Central memory CD8-positive, alpha-beta T cell (primary cell): ENCODE measurements around the gene SH2B2.
A peak's percentile ranks its signal among the peaks of the same experiment; 100 is the strongest.
"Not testable (repeated sequence)": the region's sequence is repeated elsewhere in the genome, so short reads cannot be mapped to it uniquely, and the experiment has no call there.

Source experiments
- ATAC-seq: fragments of 150-1000 bp; cut with Tn5 transposase; replicated peaks from 2 replicates; pipeline ENCODE4 v1.10.0; 2022; ENCODE audit warnings: mild to moderate bottlenecking, moderate FRiP score, moderate number of reproducible peaks; ENCODE audit not compliant: poor library complexity, severe bottlenecking; ENCODE audit errors: extremely low read depth
- DNase-seq, 2 donors: peaks; one replicate each; pipeline ENCODE4 v3.0.0; 2021; ENCODE audit warnings: low spot score in 2 of 2
- H3K27ac Mint-ChIP-seq: one replicate; pipeline ENCODE4 v1.8.0; 2022; ENCODE audit warnings: low read depth, mild to moderate bottlenecking, moderate library complexity, mixed read lengths
- H3K27me3 Mint-ChIP-seq: one replicate; pipeline ENCODE4 v1.8.0; 2022; ENCODE audit warnings: mixed read lengths
- H3K36me3 Mint-ChIP-seq: one replicate; pipeline ENCODE4 v1.8.0; 2022; ENCODE audit warnings: mild to moderate bottlenecking, moderate library complexity, mixed read lengths; ENCODE audit not compliant: insufficient read depth
- H3K4me1 Mint-ChIP-seq: one replicate; pipeline ENCODE4 v1.8.0; 2022; ENCODE audit warnings: mixed read lengths
- H3K4me3 Mint-ChIP-seq: one replicate; pipeline ENCODE4 v1.8.0; 2022; ENCODE audit warnings: mild to moderate bottlenecking, moderate library complexity, mixed read lengths
- H3K9me3 Mint-ChIP-seq: one replicate; pipeline ENCODE4 v1.8.0; 2022; ENCODE audit warnings: mixed read lengths

The SH2B2 gene

GRCh38 chr7:102326157-102326889, 39.7 kb downstream of the SH2B2 start:
- Mint-ChIP-seq H3K27me3 (peaks cover 12% of the 10 kb centered on the region), H3K27ac (no peak overlapping the region), H3K4me1 (peaks cover 4% of the 10 kb centered on the region), H3K9me3 (no peaks in the 10 kb centered on the region), H3K4me3 (no peak overlapping the region), H3K36me3 (peaks cover 4% of the 10 kb centered on the region)
- ATAC-seq (no peak), DNase-seq (no peak)

DNA sequence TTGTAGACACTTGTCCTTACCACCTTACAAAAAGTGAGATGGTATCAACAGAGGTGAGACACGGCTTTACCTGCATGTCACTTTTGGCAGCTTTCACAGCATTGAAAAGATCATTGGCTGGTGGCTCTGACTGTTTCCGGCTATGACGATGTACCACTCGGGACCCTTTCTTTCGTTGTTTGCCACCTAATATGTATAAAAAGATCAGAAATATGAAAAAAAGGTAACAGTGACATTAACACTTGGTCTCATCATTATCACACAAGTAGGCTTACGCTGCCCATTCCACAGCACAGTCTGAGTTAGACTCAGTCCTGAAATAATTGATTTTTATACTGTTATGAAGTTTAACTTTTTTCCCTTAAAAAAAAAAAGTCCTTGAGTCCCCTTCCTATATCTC, 40.5 kb downstream of the SH2B2 start:
- not testable (repeated sequence) for H3K9me3 Mint-ChIP-seq
- peaks cover 18% of the 10 kb centered on the region for H3K27me3 Mint-ChIP-seq

DNA sequence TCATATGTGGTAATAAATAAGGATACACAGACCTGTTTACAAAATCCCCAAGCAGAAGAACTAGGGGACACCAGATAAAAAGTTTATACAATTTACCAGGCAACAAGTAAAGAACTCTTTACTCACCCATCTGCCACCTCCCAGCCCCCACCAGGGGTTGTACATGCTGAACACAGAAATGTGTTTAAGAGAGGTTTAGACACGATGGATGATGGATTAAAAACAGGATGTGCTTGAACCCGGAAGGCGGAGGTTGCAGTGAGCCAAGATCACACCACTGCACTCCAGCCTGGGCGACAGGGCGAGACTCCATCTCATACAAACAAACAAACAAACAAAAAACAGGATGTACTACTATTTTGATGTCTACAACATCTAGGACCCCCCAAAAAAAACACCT, 42.2 kb downstream of the SH2B2 start:
- peak overlapping the region; percentile 96 for H3K27ac Mint-ChIP-seq
- not testable (repeated sequence) for DNase-seq, H3K9me3 Mint-ChIP-seq, H3K4me1 Mint-ChIP-seq, H3K36me3 Mint-ChIP-seq
- peaks cover 21% of the 10 kb centered on the region for H3K27me3 Mint-ChIP-seq
- H3K4me3 Mint-ChIP-seq = peak overlapping the region; percentile 74
- peak; percentile 76 for ATAC-seq

More for the DNA sequence above, 40.5 kb downstream of the SH2B2 start:
- not testable (repeated sequence) for H3K36me3 Mint-ChIP-seq, ATAC-seq, H3K4me1 Mint-ChIP-seq, DNase-seq
- peak overlapping the region; percentile 93 for H3K27ac Mint-ChIP-seq
- peak overlapping the region; percentile 62 for H3K4me3 Mint-ChIP-seq

GRCh38 chr7:102329366-102329765, 42.7 kb downstream of the SH2B2 start:
- not testable (repeated sequence) for H3K36me3 Mint-ChIP-seq, DNase-seq, H3K4me1 Mint-ChIP-seq, H3K9me3 Mint-ChIP-seq
- H3K27ac Mint-ChIP-seq = peak overlapping the region; percentile 96
- peaks cover 21% of the 10 kb centered on the region for H3K27me3 Mint-ChIP-seq
- ATAC-seq = peak; percentile 11
- H3K4me3 Mint-ChIP-seq = peak overlapping the region; percentile 74

GRCh38 chr7:102330666-102331460, 44.2 kb downstream of the SH2B2 start:
- H3K4me3 Mint-ChIP-seq, H3K36me3 Mint-ChIP-seq, H3K9me3 Mint-ChIP-seq, H3K4me1 Mint-ChIP-seq, DNase-seq, H3K27ac Mint-ChIP-seq, ATAC-seq: not testable (repeated sequence)
- peaks cover 21% of the 10 kb centered on the region for H3K27me3 Mint-ChIP-seq

- DNase-seq, H3K27ac Mint-ChIP-seq, ATAC-seq, H3K4me3 Mint-ChIP-seq, H3K36me3 Mint-ChIP-seq, H3K4me1 Mint-ChIP-seq, H3K27me3 Mint-ChIP-seq, H3K9me3 Mint-ChIP-seq: not testable (repeated sequence)
Measured at GRCh38 chr7:102335574-102335973, 48.9 kb downstream of the SH2B2 start.

DNA sequence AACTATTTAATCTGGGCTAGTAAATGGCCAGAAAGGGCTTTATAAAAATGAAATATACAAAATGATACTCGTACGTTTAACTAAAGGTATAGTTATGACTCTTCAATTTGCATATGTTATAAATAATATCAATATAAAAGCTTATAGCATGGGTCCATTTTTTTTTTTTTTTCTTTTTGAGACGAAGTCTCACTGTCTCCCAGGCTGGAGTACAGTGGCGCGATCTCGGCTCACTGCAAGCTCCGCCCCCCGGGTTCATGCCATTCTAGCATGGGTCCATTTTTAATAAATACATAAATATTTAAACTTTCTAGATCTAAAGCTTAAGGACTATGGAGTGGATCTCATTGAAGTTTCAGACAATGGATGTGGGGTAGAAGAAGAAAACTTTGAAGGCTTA, 50.3 kb downstream of the SH2B2 start:
- not testable (repeated sequence) for H3K27me3 Mint-ChIP-seq, H3K4me3 Mint-ChIP-seq, H3K9me3 Mint-ChIP-seq, ATAC-seq, H3K36me3 Mint-ChIP-seq, H3K4me1 Mint-ChIP-seq, DNase-seq, H3K27ac Mint-ChIP-seq

GRCh38 chr7:102337420-102337819, 50.8 kb downstream of the SH2B2 start:
- not testable (repeated sequence) for H3K4me1 Mint-ChIP-seq, DNase-seq, H3K27me3 Mint-ChIP-seq, H3K27ac Mint-ChIP-seq, H3K9me3 Mint-ChIP-seq, ATAC-seq, H3K4me3 Mint-ChIP-seq, H3K36me3 Mint-ChIP-seq

DNA sequence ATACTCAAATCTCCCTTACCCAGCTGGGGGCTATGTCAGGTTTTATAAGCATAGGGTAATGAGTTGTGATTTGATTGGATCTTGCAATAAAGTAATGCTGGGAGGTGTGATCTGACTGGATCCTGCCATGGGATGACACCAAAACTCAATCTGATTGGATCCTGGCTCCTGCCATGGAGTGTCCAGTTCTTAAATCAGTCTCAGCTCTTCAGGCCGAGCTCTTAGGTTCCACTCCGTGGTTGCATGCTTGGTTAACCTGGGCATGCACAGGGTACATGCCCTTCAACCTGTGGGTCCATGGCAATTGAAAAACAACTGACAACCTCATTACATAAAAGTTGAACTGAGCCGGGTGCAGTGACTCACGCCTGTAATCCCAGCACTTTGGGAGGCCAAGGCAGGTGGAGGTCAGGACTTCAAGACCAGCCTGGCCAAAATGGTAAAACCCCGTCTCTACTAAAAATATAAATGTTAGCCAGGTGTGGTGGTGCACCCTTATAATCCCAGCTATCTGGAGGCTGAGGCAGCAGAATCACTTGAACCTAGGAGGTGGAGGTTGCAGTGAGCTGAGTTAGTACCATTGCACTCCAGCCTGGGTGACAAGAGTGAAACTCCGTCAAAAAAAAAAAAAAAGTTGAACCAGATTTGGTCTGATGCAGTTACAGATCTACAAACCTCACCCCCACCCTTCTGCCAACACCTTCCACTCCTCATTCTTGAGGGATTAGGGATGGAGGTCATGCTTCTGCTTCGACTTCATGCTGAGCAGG, 54.1 kb downstream of the SH2B2 start:
- ATAC-seq, H3K36me3 Mint-ChIP-seq, H3K27me3 Mint-ChIP-seq, DNase-seq, H3K9me3 Mint-ChIP-seq, H3K4me1 Mint-ChIP-seq, H3K4me3 Mint-ChIP-seq, H3K27ac Mint-ChIP-seq: not testable (repeated sequence)

DNA sequence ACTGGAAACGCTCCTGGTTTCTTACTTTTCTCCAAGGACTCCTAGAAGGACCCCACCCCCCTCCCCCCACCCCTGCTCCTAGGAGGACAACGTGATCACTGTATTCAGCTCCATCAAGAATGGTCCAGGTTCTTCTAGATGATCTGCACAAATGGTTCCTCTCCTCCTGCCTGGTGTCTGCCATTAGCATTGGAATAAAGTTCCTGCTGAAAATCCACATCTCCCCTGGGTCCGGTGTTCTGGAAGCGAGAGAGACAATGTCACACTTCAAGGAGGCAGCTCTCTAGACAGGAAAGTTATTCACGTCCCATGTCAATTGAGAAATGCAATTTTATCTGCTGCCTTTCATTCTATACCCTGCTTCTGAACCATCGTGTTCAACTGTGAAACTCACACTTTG, 60.3 kb downstream of the SH2B2 start:
- not testable (repeated sequence) for H3K9me3 Mint-ChIP-seq, H3K4me1 Mint-ChIP-seq, H3K4me3 Mint-ChIP-seq

GRCh38 chr7:102356344-102356743, 69.7 kb downstream of the SH2B2 start, which contains the start of gene SPDYE6:
Gene SPDYE6, minus strand, starts transcription at chr7:102356444. Its CDS starts 421 bp downstream, at chr7:102356023.
- not testable (repeated sequence) for DNase-seq, H3K4me1 Mint-ChIP-seq, ATAC-seq, H3K27ac Mint-ChIP-seq, H3K4me3 Mint-ChIP-seq, H3K9me3 Mint-ChIP-seq, H3K36me3 Mint-ChIP-seq, H3K27me3 Mint-ChIP-seq

More for the DNA sequence above, 60.3 kb downstream of the SH2B2 start:
- ATAC-seq, H3K27ac Mint-ChIP-seq, H3K36me3 Mint-ChIP-seq, DNase-seq, H3K27me3 Mint-ChIP-seq: not testable (repeated sequence)

- peak overlapping the region; percentile 73 for H3K27ac Mint-ChIP-seq
- not testable (repeated sequence) for H3K9me3 Mint-ChIP-seq, H3K27me3 Mint-ChIP-seq
- ATAC-seq (peak; percentile 99), DNase-seq (peak; percentile 76 to 93)
- H3K4me1 Mint-ChIP-seq = peaks cover 16% of the 10 kb centered on the region
- peaks cover 16% of the 10 kb centered on the region for H3K36me3 Mint-ChIP-seq
- peak overlapping the region; percentile 87 for H3K4me3 Mint-ChIP-seq
Measured at GRCh38 chr7:102363549-102364393, 77.1 kb downstream of the SH2B2 start.
